ENCODE results near the gene RBM19. TPM values are rescaled to one million over a fixed set of nuclear protein-coding genes. Genes with fewer than 3 reads are reported as not detected.

The RBM19 gene
- total and polyA plus RNA-seq, 12 donors: 13.3 to 26.6 (median 16.2) TPM

DNA sequence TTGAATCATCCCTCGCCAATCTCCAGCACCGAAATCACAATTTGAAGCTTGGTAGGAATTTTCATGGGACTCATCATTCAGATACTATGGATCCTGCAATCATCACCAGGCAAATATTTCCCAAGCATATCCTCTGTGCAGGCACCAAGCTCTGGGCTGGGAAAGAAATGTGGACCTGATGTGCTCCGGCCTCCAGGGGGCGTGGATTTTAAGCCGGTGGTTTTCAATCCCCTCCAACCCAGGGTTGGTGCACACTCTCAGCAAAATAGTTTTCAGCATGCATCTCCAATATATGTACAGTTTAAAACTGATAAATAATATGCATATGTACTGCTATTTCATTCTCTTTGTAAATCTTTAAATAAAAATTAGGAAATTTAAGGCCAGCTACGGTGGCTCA, 98.9 kb downstream of the RBM19 start:
- H3K27me3 ChIP-seq: no peaks in the 10 kb centered on the region
- WGBS, 2 donors: 88 to 91% methylated on average over 6 of the region's 6 CpGs
- peaks cover 0 to 16% (median 0%) of the 10 kb centered on the region in 9 donors for H3K36me3 ChIP-seq
- H3K27ac ChIP-seq: no peak overlapping the region
- intact Hi-C loops (cut with DNase I): no loop called here
- no peak overlapping the region for H3K4me3 ChIP-seq
- ATAC-seq (no peak), DNase-seq (no peak)
- peak in 5 of 9 donors; percentile 6 to 30 (median 19) for TF ChIP-seq CTCF (IDR thresholded peaks at IDR 0.05)
- no peaks in the 10 kb centered on the region for H3K9me3 ChIP-seq
- H3K4me1 ChIP-seq: peaks cover 0 to 8% (median 0%) of the 10 kb centered on the region in 9 donors

DNA sequence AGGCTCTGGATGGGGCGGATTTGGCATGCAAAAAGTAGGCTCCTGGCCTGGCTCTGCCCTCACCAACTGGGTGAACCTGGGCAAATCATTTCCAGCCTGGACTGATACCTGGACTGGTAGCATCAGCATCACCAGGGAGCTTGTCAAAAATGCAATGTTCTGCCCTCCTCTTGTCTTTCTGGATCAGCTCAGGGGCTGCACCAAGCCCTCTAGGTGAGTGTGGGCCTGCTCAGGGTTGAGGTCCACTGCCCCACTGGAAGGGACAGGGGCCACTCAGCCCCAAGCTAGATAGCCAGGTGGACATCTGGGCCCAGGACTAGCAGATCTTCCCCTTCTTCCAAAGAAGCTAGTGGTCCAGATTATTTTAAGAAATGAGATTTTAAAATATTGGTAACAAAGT, 99.6 kb downstream of the RBM19 start:
- Histone ChIP-seq H3K27ac (no peak overlapping the region), H3K36me3 (peaks cover 0 to 23% (median 0%) of the 10 kb centered on the region in 9 donors), H3K27me3 (no peaks in the 10 kb centered on the region), H3K4me3 (no peak overlapping the region), H3K4me1 (peaks cover 0 to 12% (median 0%) of the 10 kb centered on the region in 9 donors), H3K9me3 (no peaks in the 10 kb centered on the region)
- no peak for TF ChIP-seq CTCF (IDR thresholded peaks at IDR 0.05)
- 95 to 96% methylated on average over 1 of the region's 1 CpG for WGBS, 2 donors
- DNase-seq (no peak), ATAC-seq (no peak)
- intact Hi-C loops (cut with DNase I): no loop called here

GRCh38 chr12:113863455-113863845, 102.7 kb downstream of the RBM19 start:
- intact Hi-C loops (cut with DNase I): no loop called here
- Histone ChIP-seq H3K4me1 (peaks cover 0 to 19% (median 0%) of the 10 kb centered on the region in 9 donors), H3K9me3 (no peaks in the 10 kb centered on the region), H3K27me3 (no peaks in the 10 kb centered on the region), H3K4me3 (no peak overlapping the region), H3K27ac (no peak overlapping the region), H3K36me3 (peaks cover 0 to 18% (median 0%) of the 10 kb centered on the region in 9 donors)
- ATAC-seq (no peak), DNase-seq (no peak)
- no peak for TF ChIP-seq CTCF (IDR thresholded peaks at IDR 0.05)
- 82 to 90% methylated on average over 2 of the region's 2 CpGs for WGBS, 2 donors

DNA sequence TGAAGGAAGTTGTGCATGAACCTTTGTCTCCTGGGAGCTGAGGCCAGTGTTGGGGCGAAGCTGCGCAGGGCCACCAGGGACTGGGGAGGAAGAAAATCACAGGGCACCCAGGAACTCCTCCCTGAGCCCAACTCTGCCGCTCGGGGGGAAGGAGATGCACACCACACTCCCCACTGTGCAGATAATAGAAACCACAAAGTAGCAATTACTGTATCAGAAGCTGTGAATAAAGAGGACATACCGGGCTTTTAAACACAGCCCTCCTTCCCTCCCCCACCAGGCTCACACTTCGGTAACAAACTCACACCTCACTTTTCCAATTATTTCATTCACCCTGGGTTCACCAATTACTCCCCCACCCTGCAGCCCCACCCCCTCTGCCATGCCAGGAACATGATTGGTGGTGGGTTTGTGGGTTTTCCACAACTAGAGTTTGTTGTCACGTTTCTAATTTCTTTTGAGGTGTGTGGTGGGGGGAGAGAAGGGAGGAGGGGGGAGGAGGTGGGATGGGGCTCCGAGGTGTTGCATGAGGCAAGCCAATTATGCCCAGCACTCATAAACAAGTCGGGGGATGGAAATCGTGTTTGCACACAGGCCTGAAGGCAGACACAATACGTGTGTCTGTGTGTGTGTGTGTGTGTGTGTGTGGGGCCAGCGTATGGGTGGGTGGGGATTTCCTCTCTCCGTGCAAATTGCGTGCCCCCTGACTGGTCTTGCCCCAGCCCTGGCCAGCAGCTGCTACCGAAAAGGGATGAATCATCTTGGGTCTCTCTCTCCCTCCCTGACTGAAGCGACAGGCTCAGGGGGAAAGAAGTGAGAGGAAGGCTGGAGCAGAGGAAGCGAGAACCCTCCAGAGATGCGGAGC, 103.3 kb downstream of the RBM19 start:
- TF ChIP-seq CTCF (IDR thresholded peaks at IDR 0.05): no peak
- 64 to 74% methylated on average over 18 of the region's 18 CpGs for WGBS, 2 donors
- Histone ChIP-seq H3K4me1 (peaks cover 0 to 19% (median 0%) of the 10 kb centered on the region in 9 donors), H3K9me3 (no peaks in the 10 kb centered on the region), H3K27ac (no peak overlapping the region), H3K4me3 (no peak overlapping the region), H3K27me3 (no peaks in the 10 kb centered on the region), H3K36me3 (peaks cover 0 to 24% (median 4%) of the 10 kb centered on the region in 9 donors)
- no peak for ATAC-seq
- intact Hi-C loops (cut with DNase I): no loop called here
- DNase-seq: no peak

Data from heart right ventricle (tissue), 16 donors.